HepG2 (cell line): ENCODE measurements around the gene GPR39.

Experiments
- RELA ChIP-seq: sonication (generic); formaldehyde crosslinking; IDR thresholded peaks from 2 replicates; pipeline ENCODE4 v1.4.0; 2020; ENCODE audit warnings: missing genetic modification reagents
- TF ChIP-seq, protein P1 (sequence below): fragments of 450-650 bp; IDR thresholded peaks from 2 replicates; pipeline ENCODE4 v1.6.1; 2016

DNA sequence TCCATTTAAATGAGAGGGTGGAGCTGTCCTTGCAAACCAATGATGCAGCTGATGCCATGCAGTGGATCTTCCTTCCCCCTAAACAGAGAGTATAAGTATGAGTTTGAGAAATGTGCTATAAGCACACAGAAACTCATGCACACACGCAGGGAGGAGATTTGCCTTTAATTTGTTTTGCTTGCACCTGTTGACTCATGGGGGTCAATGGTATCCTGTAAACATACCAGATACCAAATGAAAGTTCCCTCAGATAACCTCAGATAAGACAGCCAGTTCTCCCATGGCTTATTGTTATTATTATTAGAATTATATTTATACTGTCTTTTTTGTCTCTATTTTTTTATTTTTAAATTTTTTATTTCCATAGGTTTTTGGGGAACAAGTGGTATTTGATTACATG lies 29.5 kb upstream of the GPR39 start:
- TF ChIP-seq, protein P1, sequence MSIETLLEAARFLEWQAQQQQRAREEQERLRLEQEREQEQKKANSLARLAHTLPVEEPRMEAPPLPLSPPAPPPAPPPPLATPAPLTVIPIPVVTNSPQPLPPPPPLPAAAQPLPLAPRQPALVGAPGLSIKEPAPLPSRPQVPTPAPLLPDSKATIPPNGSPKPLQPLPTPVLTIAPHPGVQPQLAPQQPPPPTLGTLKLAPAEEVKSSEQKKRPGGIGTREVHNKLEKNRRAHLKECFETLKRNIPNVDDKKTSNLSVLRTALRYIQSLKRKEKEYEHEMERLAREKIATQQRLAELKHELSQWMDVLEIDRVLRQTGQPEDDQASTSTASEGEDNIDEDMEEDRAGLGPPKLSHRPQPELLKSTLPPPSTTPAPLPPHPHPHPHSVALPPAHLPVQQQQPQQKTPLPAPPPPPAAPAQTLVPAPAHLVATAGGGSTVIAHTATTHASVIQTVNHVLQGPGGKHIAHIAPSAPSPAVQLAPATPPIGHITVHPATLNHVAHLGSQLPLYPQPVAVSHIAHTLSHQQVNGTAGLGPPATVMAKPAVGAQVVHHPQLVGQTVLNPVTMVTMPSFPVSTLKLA, result no peak
- no peak for TF ChIP-seq RELA (CRISPR knock-in tag)
